CD4-positive, alpha-beta T cell treated with Interferon gamma for 1 hour (primary cell): ENCODE measurements around the gene TNNC2.
A peak's percentile ranks its signal among the peaks of the same experiment; 100 is the strongest.
"Not testable (repeated sequence)": the region's sequence is repeated elsewhere in the genome, so short reads cannot be mapped to it uniquely, and the experiment has no call there.

Source experiments
- DNase-seq: peaks from one replicate; pipeline ENCODE4 v3.0.0-alpha.2; 2020

TNNC2 gene

DNA sequence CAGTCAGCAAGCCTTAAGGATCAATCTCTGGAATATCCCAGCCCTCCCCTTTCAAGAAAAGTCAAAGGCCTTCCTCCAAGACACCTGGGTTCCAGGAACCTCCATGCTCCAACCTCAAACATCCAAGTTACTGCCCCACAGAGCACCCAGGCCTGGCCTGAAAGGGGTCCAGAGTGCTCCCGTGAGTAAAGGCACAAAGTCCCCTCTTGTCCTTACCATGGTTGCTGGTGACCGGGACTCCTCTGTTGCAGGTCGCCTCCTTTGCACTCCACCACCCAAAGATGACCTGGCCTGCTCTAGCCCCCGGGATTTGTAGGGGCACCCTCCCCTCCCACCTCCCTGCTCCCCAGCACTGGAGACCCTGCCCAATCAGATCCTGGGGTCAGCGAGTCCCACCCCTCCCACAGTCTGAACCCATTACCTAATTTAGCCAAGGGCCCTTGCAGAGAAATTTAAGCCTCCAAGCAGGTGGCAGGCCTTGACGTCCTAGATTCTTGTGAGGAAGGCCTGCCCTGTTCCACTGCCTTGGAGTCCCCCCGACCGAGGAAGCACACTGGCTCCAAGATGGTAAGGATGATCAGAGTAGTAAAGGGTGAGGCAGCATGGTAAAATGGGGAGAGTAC lies at the start of gene TNNC2:
TNNC2 (minus strand) TSS at position 283 of the 623 bp plus-strand sequence; CDS start at position 219, 64 bp downstream.
- DNase-seq, result no peak

- no peak for DNase-seq
These were observed 47.5 kb upstream of the TNNC2 start for GRCh38 chr20:45874576-45874975.

DNA sequence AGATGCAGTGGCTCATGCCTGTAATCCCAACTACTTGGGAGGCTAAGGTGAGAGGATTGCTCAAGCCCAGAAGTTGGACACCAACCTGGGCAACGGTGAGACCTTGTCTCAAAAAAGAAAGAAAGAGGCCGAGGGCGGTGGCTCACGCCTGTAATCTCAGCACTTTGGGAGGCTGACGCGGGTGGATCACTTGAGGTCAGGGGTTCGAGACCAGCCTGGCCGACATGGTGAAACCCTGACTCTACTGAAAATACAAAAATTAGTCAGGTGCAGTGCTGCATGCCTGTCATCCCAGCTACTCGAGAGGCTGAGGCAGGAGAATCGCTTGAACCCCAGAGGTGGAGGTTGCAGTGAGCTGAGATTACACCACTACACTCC lies 47.0 kb upstream of the TNNC2 start:
- not testable (repeated sequence) for DNase-seq

DNA sequence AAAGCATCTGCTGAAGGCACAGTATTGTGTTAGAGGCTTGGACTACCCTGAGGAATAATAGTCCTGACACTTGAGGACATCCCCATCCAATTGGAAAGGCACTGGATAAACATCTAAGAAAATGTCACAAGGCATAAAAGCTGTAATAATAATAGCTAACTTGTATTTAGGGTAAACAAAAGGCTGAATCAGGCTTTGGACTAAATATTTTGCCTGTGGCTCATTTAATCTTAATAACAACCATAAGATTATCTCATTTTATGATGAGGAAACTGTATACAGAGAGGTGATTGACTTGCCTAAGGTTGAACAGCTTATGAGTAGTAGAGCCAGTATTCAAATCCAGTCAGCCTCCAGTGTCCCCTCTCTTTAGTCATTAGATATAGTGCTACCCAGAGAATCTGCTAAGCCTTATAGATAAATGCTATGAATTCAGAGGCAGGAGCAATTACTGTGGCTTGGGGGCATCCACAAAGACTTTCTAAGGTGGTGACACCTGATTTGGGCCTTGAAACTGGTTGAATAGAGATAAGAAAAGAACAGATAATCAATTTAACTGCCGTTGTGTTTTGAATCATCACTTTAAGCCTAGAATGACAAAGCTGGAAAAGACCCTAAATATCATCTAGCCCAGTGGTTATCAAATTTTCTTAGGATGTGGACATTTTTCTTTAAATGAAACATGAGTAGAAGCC lies 46.4 kb upstream of the TNNC2 start:
- DNase-seq, result no peak

GRCh38 chr20:45872626-45873025 lies 45.5 kb upstream of the TNNC2 start:
- DNase-seq, result no peak

- DNase-seq, result no peak
These were observed 40.7 kb upstream of the TNNC2 start for GRCh38 chr20:45867819-45868176.

- DNase-seq, result no peak
These were observed 40.2 kb upstream of the TNNC2 start for GRCh38 chr20:45867136-45867818.

- DNase-seq, result no peak
These were observed 39.3 kb upstream of the TNNC2 start for GRCh38 chr20:45866454-45866853.

- no peak for DNase-seq
These were observed 36.7 kb upstream of the TNNC2 start for GRCh38 chr20:45863543-45864470.

- no peak for DNase-seq
These were observed 34.3 kb upstream of the TNNC2 start for GRCh38 chr20:45861221-45862075.

DNA sequence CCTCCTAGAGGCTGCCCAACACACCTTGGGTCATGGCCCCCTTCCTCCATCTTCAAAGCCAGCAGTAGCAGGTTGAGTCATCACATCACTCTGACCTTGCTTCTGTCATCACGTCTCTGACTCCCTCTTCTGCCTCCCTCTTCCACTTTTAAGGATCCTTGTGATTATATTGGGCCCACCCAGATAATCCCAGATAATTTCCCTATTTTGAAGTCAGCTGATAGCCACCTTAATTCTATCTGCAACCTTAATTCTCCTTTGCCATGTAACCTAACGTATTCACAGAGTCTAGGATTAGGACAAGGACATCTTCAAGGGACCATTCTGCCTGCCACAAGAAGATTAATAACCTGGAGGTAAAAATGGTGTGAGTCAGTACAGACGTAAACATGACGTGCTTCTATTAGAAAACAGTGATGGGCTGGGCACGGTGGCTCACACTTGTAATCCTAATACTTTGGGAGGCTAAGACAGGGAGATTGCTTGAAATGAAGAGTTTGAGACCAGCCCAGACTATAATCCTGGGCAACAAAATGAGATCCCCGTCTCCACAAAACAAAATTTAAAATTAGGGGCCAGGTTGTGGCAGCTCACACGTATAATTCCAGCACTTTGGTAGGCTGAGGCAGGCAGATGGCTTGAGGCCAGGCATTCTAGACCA lies 33.6 kb upstream of the TNNC2 start:
- no peak for DNase-seq

- DNase-seq, result no peak
These were observed 32.8 kb upstream of the TNNC2 start for GRCh38 chr20:45859916-45860315.

GRCh38 chr20:45857882-45858216 lies 30.7 kb upstream of the TNNC2 start:
- no peak for DNase-seq

- DNase-seq, result peak; percentile 97
These were observed 30.2 kb upstream of the TNNC2 start, which contains the start of the genes ACOT8 and ZSWIM3 for GRCh38 chr20:45857114-45857881. TSS of gene ACOT8 (minus strand) at chr20:45857392. CDS start at chr20:45857315, 77 bp downstream. TSS of gene ZSWIM3 (plus strand) at chr20:45857614. CDS start at chr20:45857826, 212 bp downstream.

DNA sequence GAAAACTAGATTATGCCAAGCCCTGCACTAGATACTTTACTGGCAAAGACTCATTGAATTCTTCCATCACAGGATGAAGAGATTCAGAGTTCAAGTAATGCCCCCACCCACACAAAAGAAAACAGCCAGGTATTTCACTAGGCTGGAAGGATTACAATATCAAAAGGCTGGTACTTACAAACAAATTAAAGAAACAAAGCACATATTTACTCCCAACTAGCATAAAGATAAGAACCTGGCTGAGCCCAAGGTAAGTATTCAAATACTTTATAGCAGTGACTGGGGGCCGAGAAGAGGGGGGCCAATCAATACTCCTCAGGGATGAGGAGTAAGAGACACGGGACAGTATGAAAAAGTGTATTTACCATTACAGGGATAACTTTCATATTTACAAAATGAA lies 26.4 kb upstream of the TNNC2 start:
- no peak for DNase-seq

GRCh38 chr20:45852326-45852725 lies 25.2 kb upstream of the TNNC2 start:
- DNase-seq, result no peak

DNA sequence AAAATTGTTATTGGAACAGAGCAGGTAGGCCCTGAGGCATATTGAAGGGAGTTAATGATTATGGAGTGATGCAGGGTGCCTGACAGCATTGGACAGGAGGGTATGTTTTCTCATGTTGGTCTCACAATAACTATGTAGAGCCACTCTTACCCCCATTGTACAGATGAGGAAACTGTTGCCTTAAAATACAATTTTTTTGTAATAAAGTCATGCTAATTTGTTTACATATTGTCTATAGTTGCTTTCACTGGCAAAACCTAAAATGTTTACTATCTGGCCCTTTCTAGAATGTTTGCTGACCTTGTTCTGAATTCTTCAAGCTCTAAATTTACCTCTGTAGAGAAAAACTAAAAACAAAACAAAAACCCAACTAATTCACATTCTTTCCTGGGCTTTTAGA lies 24.4 kb upstream of the TNNC2 start:
- DNase-seq, result no peak

DNA sequence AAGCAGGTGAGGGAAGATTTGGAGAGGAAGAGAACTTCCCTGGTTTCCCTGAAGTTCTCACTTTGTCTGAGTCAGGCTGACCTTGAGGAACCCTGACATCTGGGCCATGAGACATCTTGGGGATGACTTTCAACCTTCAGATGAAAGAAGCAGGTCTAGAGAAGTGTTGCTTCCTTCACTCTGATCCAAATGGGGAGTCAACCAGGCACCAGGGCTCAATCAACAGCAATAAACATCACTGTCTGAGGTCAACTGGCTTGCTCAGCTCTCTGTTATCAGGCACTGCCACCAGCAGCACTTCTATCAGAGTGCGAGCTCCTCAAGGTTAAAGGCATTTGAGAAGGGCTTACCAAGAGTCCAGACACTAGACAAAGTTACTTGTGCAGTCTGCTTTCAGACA lies 23.8 kb upstream of the TNNC2 start:
- DNase-seq, result no peak

- DNase-seq, result no peak
These were observed 23.1 kb upstream of the TNNC2 start for GRCh38 chr20:45850238-45850637.

DNA sequence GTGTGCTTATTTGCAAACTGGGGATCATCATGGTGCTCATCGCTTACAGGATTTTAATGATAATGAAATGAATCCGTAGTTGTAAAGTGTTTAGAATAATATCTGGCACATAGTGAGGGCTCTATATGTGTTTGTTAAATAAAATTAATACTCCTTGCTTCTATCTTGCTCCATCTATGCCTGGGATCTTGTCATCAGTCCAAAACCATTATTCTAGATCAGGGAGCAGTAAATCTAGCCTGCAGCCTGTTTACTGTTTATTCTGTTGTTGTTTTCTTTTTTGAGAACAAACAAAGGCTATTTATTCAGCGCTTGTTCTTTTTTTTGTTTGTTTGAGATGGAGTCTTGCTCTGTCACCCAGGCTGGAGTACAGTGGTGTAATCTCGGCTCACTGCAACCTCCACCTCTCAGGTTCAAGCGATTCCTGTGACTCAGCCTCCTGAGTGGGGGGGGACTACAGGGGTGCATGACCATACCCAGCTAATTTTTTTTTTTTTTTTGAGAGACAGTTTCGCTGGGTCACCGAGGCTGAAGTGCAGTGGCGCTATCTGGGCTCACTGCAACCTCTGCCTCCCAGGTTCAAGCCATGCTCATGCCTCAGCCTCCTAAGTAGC lies 22.0 kb upstream of the TNNC2 start:
- no peak for DNase-seq
